ENCODE measurements around the gene DDC. TPM values are rescaled to one million over a fixed set of nuclear protein-coding genes. Genes with fewer than 3 reads are reported as not detected.
"Not testable (repeated sequence)": the region's sequence is repeated elsewhere in the genome, so short reads cannot be mapped to it uniquely, and the experiment has no call there.

The DDC gene
- total RNA-seq, 1 experiment from 2014 or later = not detected

GRCh38 chr7:50461695-50462094 lies 103.5 kb downstream of the DDC start:
- no peak for DNase-seq (ENCODE audit: low read depth)

GRCh38 chr7:50459183-50459582 lies 106.0 kb downstream of the DDC start:
- DNase-seq (ENCODE audit: low read depth) = not testable (repeated sequence)

- not testable (repeated sequence) for DNase-seq (ENCODE audit: low read depth)
Observed at GRCh38 chr7:50458651-50459050, 106.6 kb downstream of the DDC start.

- DNase-seq (ENCODE audit: low read depth) = no peak
Observed at GRCh38 chr7:50456371-50457123, 108.7 kb downstream of the DDC start.

GRCh38 chr7:50455658-50456057 lies 109.5 kb downstream of the DDC start:
- DNase-seq (ENCODE audit: low read depth) = no peak

- no peak for DNase-seq (ENCODE audit: low read depth)
Observed at GRCh38 chr7:50454968-50455367, 110.2 kb downstream of the DDC start.

GRCh38 chr7:50450590-50451032 lies 114.6 kb downstream of the DDC start:
- DNase-seq (ENCODE audit: low read depth) = no peak

- peak; percentile 79 for DNase-seq (ENCODE audit: low read depth)
Observed at GRCh38 chr7:50449881-50450589, 115.2 kb downstream of the DDC start, which contains the start of gene FIGNL1. Gene FIGNL1, minus strand, starts transcription at chr7:50450350. Its CDS starts 3,063 bp downstream, at chr7:50447287.

GRCh38 chr7:50449501-50449880 lies 115.7 kb downstream of the DDC start:
- DNase-seq (ENCODE audit: low read depth) = no peak

GRCh38 chr7:50448823-50449222 lies 116.4 kb downstream of the DDC start:
- DNase-seq (ENCODE audit: low read depth) = no peak

GRCh38 chr7:50446542-50446960 lies 118.7 kb downstream of the DDC start:
- DNase-seq (ENCODE audit: low read depth) = peak; percentile 74

GRCh38 chr7:50436133-50436806 lies 128.9 kb downstream of the DDC start:
- DNase-seq (ENCODE audit: low read depth) = peak; percentile 65

GRCh38 chr7:50431722-50432305 lies 133.4 kb downstream of the DDC start:
- no peak for DNase-seq (ENCODE audit: low read depth)

GRCh38 chr7:50431316-50431715 lies 133.9 kb downstream of the DDC start:
- DNase-seq (ENCODE audit: low read depth) = no peak

GRCh38 chr7:50428911-50429310 lies 136.3 kb downstream of the DDC start:
- DNase-seq (ENCODE audit: low read depth) = no peak

GRCh38 chr7:50427518-50427917 lies 137.7 kb downstream of the DDC start:
- no peak for DNase-seq (ENCODE audit: low read depth)

GRCh38 chr7:50426280-50427045 lies 138.7 kb downstream of the DDC start:
- DNase-seq (ENCODE audit: low read depth) = no peak

GRCh38 chr7:50425318-50425717 lies 139.9 kb downstream of the DDC start:
- DNase-seq (ENCODE audit: low read depth) = no peak

GRCh38 chr7:50423860-50424259 lies 141.3 kb downstream of the DDC start:
- no peak for DNase-seq (ENCODE audit: low read depth)

GRCh38 chr7:50422858-50423257 lies 142.3 kb downstream of the DDC start:
- DNase-seq (ENCODE audit: low read depth) = no peak

GRCh38 chr7:50421043-50421442 lies 144.2 kb downstream of the DDC start:
- no peak for DNase-seq (ENCODE audit: low read depth)
